WTC11 (cell line): Measurements from ENCODE around the gene NEMP1. TPM values are rescaled to one million over a fixed set of nuclear protein-coding genes. Genes with fewer than 3 reads are reported as not detected.
A peak's percentile ranks its signal among the peaks of the same experiment; 100 is the strongest.

Source experiments
- ATAC-seq: fragments of 200-7000 bp; cut with Tn5 transposase; 2 replicates; pipeline ENCODE4 v1.10.0; 2021; ENCODE audit warnings: mild to moderate bottlenecking, moderate library complexity
- CTCF ChIA-PET: fragments of 300-600 bp; sonication (Branson Sonifier 250); formaldehyde crosslinking; loops from one replicate; lab custom pipeline; 2021; ENCODE audit warnings: antibody characterized with exemption; lab: Charles Lee
- POLR2A ChIA-PET: fragments of 350-600 bp; sonication (Branson Sonifier 250); formaldehyde crosslinking; loops from one replicate; lab custom pipeline; 2021; ENCODE audit warnings: antibody characterized with exemption; lab: Charles Lee
- DNase-seq: peaks from one replicate; pipeline ENCODE4 v3.0.0; 2021; ENCODE audit warnings: low spot score
- H3K27ac Mint-ChIP-seq: 2 replicates; pipeline ENCODE4 v1.8.0; 2021; ENCODE audit warnings: mixed read lengths
- H3K27me3 Mint-ChIP-seq: 2 replicates; pipeline ENCODE4 v1.8.0; 2021; ENCODE audit warnings: low read depth, mild to moderate bottlenecking, moderate library complexity, mixed read lengths
- H3K36me3 Mint-ChIP-seq: 2 replicates; pipeline ENCODE4 v1.8.0; 2021; ENCODE audit warnings: mixed read lengths
- H3K4me1 Mint-ChIP-seq: 2 replicates; pipeline ENCODE4 v1.8.0; 2022; ENCODE audit warnings: mixed read lengths
- H3K4me3 Mint-ChIP-seq: 2 replicates; pipeline ENCODE4 v1.8.0; 2021; ENCODE audit warnings: mild to moderate bottlenecking, moderate library complexity, mixed read lengths
- H3K9me3 Mint-ChIP-seq: 2 replicates; pipeline ENCODE4 v1.8.0; 2021; ENCODE audit warnings: mixed read lengths
- ATF3 ChIP-seq: sonication (generic); formaldehyde crosslinking; conservative IDR thresholded peaks from 2 replicates; pipeline ENCODE4 v1.8.1; 2022; ENCODE audit warnings: mild to moderate bottlenecking, missing genetic modification reagents
- CBFB ChIP-seq: sonication (generic); formaldehyde crosslinking; IDR thresholded peaks from 2 replicates; pipeline ENCODE4 v1.8.1; 2022; ENCODE audit warnings: mild to moderate bottlenecking, low read depth, missing genetic modification reagents
- CREB1 ChIP-seq: sonication (generic); formaldehyde crosslinking; IDR thresholded peaks from 2 replicates; pipeline ENCODE4 v1.8.0; 2023; ENCODE audit warnings: mild to moderate bottlenecking, missing genetic modification reagents
- E2F5 ChIP-seq: sonication (generic); formaldehyde crosslinking; IDR thresholded peaks from 2 replicates; pipeline ENCODE4 v1.8.1; 2022; ENCODE audit warnings: mild to moderate bottlenecking, moderate library complexity, missing genetic modification reagents
- ERG ChIP-seq: fragments of 250-450 bp; sonication (Bioruptor Pico); IDR thresholded peaks from 2 replicates; pipeline ENCODE4 v1.8.0; 2021; ENCODE audit warnings: mild to moderate bottlenecking
- ESRRA ChIP-seq: sonication (generic); formaldehyde crosslinking; IDR thresholded peaks from 2 replicates; pipeline ENCODE4 v1.8.1; 2022; ENCODE audit warnings: mild to moderate bottlenecking, missing genetic modification reagents, borderline replicate concordance
- HMGXB4 ChIP-seq: sonication (generic); formaldehyde crosslinking; IDR thresholded peaks from 2 replicates; pipeline ENCODE4 v1.8.1; 2023; ENCODE audit warnings: mild to moderate bottlenecking, moderate library complexity, missing genetic modification reagents
- KAT7 ChIP-seq: sonication (generic); formaldehyde crosslinking; IDR thresholded peaks from 2 replicates; pipeline ENCODE4 v1.8.1; 2023; ENCODE audit warnings: missing genetic modification reagents, mild to moderate bottlenecking, borderline replicate concordance
- MAX ChIP-seq: sonication (generic); formaldehyde crosslinking; IDR thresholded peaks from 2 replicates; pipeline ENCODE4 v1.8.0; 2022; ENCODE audit warnings: mild to moderate bottlenecking, missing genetic modification reagents
- MYBL2 ChIP-seq: sonication (generic); formaldehyde crosslinking; IDR thresholded peaks from 2 replicates; pipeline ENCODE4 v1.8.1; 2023; ENCODE audit warnings: mild to moderate bottlenecking, moderate library complexity, missing genetic modification reagents
- NFYB ChIP-seq: sonication (generic); formaldehyde crosslinking; conservative IDR thresholded peaks from 2 replicates; pipeline ENCODE4 v1.8.0; 2022; ENCODE audit warnings: low read depth, missing genetic modification reagents
- NR3C1 ChIP-seq: sonication (generic); formaldehyde crosslinking; conservative IDR thresholded peaks from 2 replicates; pipeline ENCODE4 v1.8.1; 2023; ENCODE audit warnings: low read depth, mild to moderate bottlenecking, missing genetic modification reagents
- OVOL2 ChIP-seq: fragments of 250-450 bp; sonication (Bioruptor Pico); IDR thresholded peaks from 2 replicates; pipeline ENCODE4 v1.9.0; 2021; ENCODE audit warnings: mild to moderate bottlenecking, borderline replicate concordance
- PRRX2 ChIP-seq: fragments of 250-450 bp; sonication (Bioruptor Pico); IDR thresholded peaks from 2 replicates; pipeline ENCODE4 v1.8.0; 2021; ENCODE audit warnings: mild to moderate bottlenecking
- STAT6 ChIP-seq: sonication (generic); formaldehyde crosslinking; conservative IDR thresholded peaks from 2 replicates; pipeline ENCODE4 v1.8.1; 2023; ENCODE audit warnings: mild to moderate bottlenecking, low read depth, missing genetic modification reagents, moderate library complexity
- TEAD1 ChIP-seq: sonication (generic); formaldehyde crosslinking; IDR thresholded peaks from 2 replicates; pipeline ENCODE4 v1.8.0; 2022; ENCODE audit warnings: mild to moderate bottlenecking, missing genetic modification reagents
- ZMAT4 ChIP-seq: fragments of 250-450 bp; sonication (Bioruptor Pico); IDR thresholded peaks from 2 replicates; pipeline ENCODE4 v1.9.0; 2021; ENCODE audit warnings: mild to moderate bottlenecking
- ZNF121 ChIP-seq: sonication (generic); formaldehyde crosslinking; IDR thresholded peaks from 2 replicates; pipeline ENCODE4 v1.8.0; 2023; ENCODE audit warnings: missing genetic modification reagents
- ZNF138 ChIP-seq: sonication (generic); formaldehyde crosslinking; conservative IDR thresholded peaks from 2 replicates; pipeline ENCODE4 v1.8.1; 2022; ENCODE audit warnings: mild to moderate bottlenecking, moderate library complexity, missing genetic modification reagents
- ZNF281 ChIP-seq: sonication (generic); formaldehyde crosslinking; IDR thresholded peaks from 2 replicates; pipeline ENCODE4 v1.8.0; 2023; ENCODE audit warnings: mild to moderate bottlenecking, missing genetic modification reagents
- ZNF396 ChIP-seq: fragments of 250-450 bp; sonication (Bioruptor Pico); IDR thresholded peaks from 2 replicates; pipeline ENCODE4 v1.8.0; 2021; ENCODE audit warnings: mild to moderate bottlenecking, moderate library complexity, borderline replicate concordance
- total RNA-seq: library from RNA; stranded (reverse); gene quantifications from 3 replicates; pipeline ENCODE4 v1.2.3, GENCODE V29; 2021

NEMP1 gene
- total RNA-seq, 1 experiment from 2014 or later, result 41.9 TPM

- TF ChIP-seq ZNF281, result no peak
- TF ChIP-seq MYBL2 (CRISPR knock-in tag), result no peak
- TF ChIP-seq KAT7, result no peak
- no peak for TF ChIP-seq TEAD1
- no peak for TF ChIP-seq ZNF121 (CRISPR knock-in tag)
- no peak for TF ChIP-seq NFYB (CRISPR knock-in tag)
- no peak for TF ChIP-seq NR3C1 (CRISPR knock-in tag)
- no peak for TF ChIP-seq ZMAT4 (CRISPR knock-in tag)
- no peak for TF ChIP-seq HMGXB4
- no peak for TF ChIP-seq E2F5 (CRISPR knock-in tag)
Observed at GRCh38 chr12:57016348-57016747, 62.2 kb downstream of the NEMP1 start, which contains the start of gene TAC3 (continued).

- Mint-ChIP-seq H3K27ac (no peak overlapping the region; the same call in 1 of the 2 replicates), H3K9me3 (no peaks in the 10 kb centered on the region), H3K4me1 (peaks cover 53% of the 10 kb centered on the region), H3K4me3 (no peak overlapping the region), H3K27me3 (peaks cover 4% of the 10 kb centered on the region), H3K36me3 (no peaks in the 10 kb centered on the region)
- DNase-seq (no peak), ATAC-seq (peak; percentile 22)
- ChIA-PET CTCF (interaction anchor here (0.5 to 3.3 kb wide), 18 partner anchors 9 to 507 kb away, joined by 3 to 33 read pairs (median 4); partner anchors contain the start of genes NEMP1 and STAT6), POLR2A (no interaction called here)
- TF ChIP-seq MAX (CRISPR knock-in tag) (no peak), CREB1 (no peak), CBFB (CRISPR knock-in tag) (no peak), ZNF138 (CRISPR knock-in tag) (no peak), PRRX2 (CRISPR knock-in tag) (no peak), ZNF281 (no peak), ZNF396 (CRISPR knock-in tag) (no peak), OVOL2 (CRISPR knock-in tag) (no peak), ESRRA (CRISPR knock-in tag) (no peak), STAT6 (CRISPR knock-in tag) (no peak), ATF3 (CRISPR knock-in tag) (no peak), ERG (CRISPR knock-in tag) (no peak)
Observed at GRCh38 chr12:57012600-57013465, 65.8 kb downstream of the NEMP1 start.
